A549 (cell line): ENCODE data around the gene SON. TPM values are rescaled to one million over a fixed set of nuclear protein-coding genes. Genes with fewer than 3 reads are reported as not detected.
A peak's percentile ranks its signal among the peaks of the same experiment; 100 is the strongest.

Experiments used
- ATAC-seq, 2 experiments: fragments of 200-7000 bp in 1 of 2; fragments of >200 bp in 1 of 2; cut with Nextera tagmentation in 1 of 2; cut with Tn5 transposase in 1 of 2; 3 replicates each; pipeline versions ENCODE4 v1.8.0 to v1.9.1; 2018 to 2020; ENCODE audit warnings: mild to moderate bottlenecking in 1 of 2, moderate library complexity in 1 of 2
- CTCF ChIA-PET: fragments of 300-600 bp; sonication (Branson Sonifier 250); formaldehyde crosslinking; extraction: SDS; loops from one replicate; lab custom pipeline; 2021; ENCODE audit warnings: antibody characterized with exemption, inconsistent platforms; lab: Yijun Ruan, JAX
- POLR2A ChIA-PET: fragments of 350-600 bp; formaldehyde crosslinking; extraction: SDS; loops from one replicate; lab custom pipeline; 2021; ENCODE audit warnings: antibody characterized with exemption, inconsistent platforms; lab: Yijun Ruan, JAX
- DNase-seq, 2 experiments: peaks; one replicate each; pipeline versions ENCODE4 v3.0.0 to v3.0.0-alpha.2; 2011 to 2016; ENCODE audit warnings: low read depth in 1 of 2, low spot score in 1 of 2
- FAIRE-seq: peaks from 2 replicates; lab custom pipeline; 2011; peaks lifted over from hg19 to GRCh38; lab: Jason Lieb, UNC
- H3K27ac ChIP-seq, 2 experiments: fragments of >200 bp; sonication (Bioruptor Twin); formaldehyde crosslinking; 3 replicates each; pipeline ENCODE4 v1.5.1; 2016 to 2017
- H3K4me1 ChIP-seq: fragments of >200 bp; sonication (Bioruptor Twin); formaldehyde crosslinking; 3 replicates; pipeline ENCODE4 v1.6.1; 2016
- H3K4me2 ChIP-seq: fragments of >200 bp; sonication (Bioruptor Twin); formaldehyde crosslinking; 3 replicates; pipeline ENCODE4 v1.6.1; 2016
- H3K4me3 ChIP-seq: fragments of >200 bp; sonication (Bioruptor Twin); formaldehyde crosslinking; 3 replicates; pipeline ENCODE4 v1.5.1; 2016
- H3K9me3 ChIP-seq: fragments of >200 bp; sonication (Bioruptor Twin); formaldehyde crosslinking; 3 replicates; pipeline ENCODE4 v1.6.1; 2016
- CBX2 ChIP-seq: fragments of 200-600 bp; sonication (generic); IDR thresholded peaks from 2 replicates; pipeline ENCODE4 v1.6.1; 2016; ENCODE audit warnings: low read depth, mild to moderate bottlenecking, borderline replicate concordance
- CHD4 ChIP-seq: fragments of 200-600 bp; sonication (generic); IDR thresholded peaks from 2 replicates; pipeline ENCODE4 v1.6.1; 2016; ENCODE audit warnings: antibody characterized with exemption, mild to moderate bottlenecking, borderline replicate concordance
- EP300 ChIP-seq, 2 experiments: fragments of >200 bp; sonication (Bioruptor Twin); formaldehyde crosslinking; IDR thresholded peaks; 2 replicates in 1 of 2; 3 replicates in 1 of 2; pipeline ENCODE4 v1.6.1; 2016 to 2017
- ESRRA ChIP-seq: fragments of 150-350 bp; IDR thresholded peaks from 2 replicates; pipeline ENCODE4 v1.6.1; 2014; ENCODE audit warnings: mild to moderate bottlenecking, low read length, borderline replicate concordance
- FOSL2 ChIP-seq, 2 experiments: fragments of 450-650 bp in 1 of 2; fragments of >200 bp in 1 of 2; sonication (Bioruptor Twin) in 1 of 2; formaldehyde crosslinking; IDR thresholded peaks; 2 replicates each; pipeline versions ENCODE4 v1.5.0 to v1.6.1; 2016 to 2020; ENCODE audit warnings: mild to moderate bottlenecking in 1 of 2, moderate library complexity in 1 of 2
- FOXS1 ChIP-seq: fragments of 250-450 bp; sonication (Bioruptor Pico); IDR thresholded peaks from 2 replicates; pipeline ENCODE4 v1.5.0; 2020; ENCODE audit warnings: mild to moderate bottlenecking, moderate library complexity
- GATA3 ChIP-seq: IDR thresholded peaks from 2 replicates; pipeline ENCODE4 v1.6.1; 2012; ENCODE audit warnings: borderline replicate concordance
- HEYL ChIP-seq: fragments of 250-450 bp; sonication (Bioruptor Pico); IDR thresholded peaks from 2 replicates; pipeline ENCODE4 v1.8.0; 2021; ENCODE audit warnings: mild to moderate bottlenecking, moderate library complexity
- HOXB5 ChIP-seq: fragments of 250-450 bp; sonication (Bioruptor Pico); IDR thresholded peaks from 2 replicates; pipeline ENCODE4 v1.5.0; 2020; ENCODE audit warnings: mild to moderate bottlenecking, moderate library complexity
- KDM5A ChIP-seq: fragments of 200-600 bp; sonication (generic); IDR thresholded peaks from 2 replicates; pipeline ENCODE4 v1.6.1; 2016; ENCODE audit warnings: antibody characterized with exemption, mild to moderate bottlenecking
- MAFK ChIP-seq: fragments of 450-650 bp; IDR thresholded peaks from 2 replicates; pipeline ENCODE4 v1.6.1; 2014; ENCODE audit not compliant: partially characterized antibody
- MAX ChIP-seq: IDR thresholded peaks from 2 replicates; pipeline ENCODE4 v1.6.1; 2012
- MAZ ChIP-seq: fragments of 150-350 bp; IDR thresholded peaks from 2 replicates; pipeline ENCODE4 v1.6.1; 2014; ENCODE audit warnings: antibody characterized with exemption, low read depth, low read length, borderline replicate concordance
- NFE2L2 ChIP-seq: fragments of 150-350 bp; conservative IDR thresholded peaks from 2 replicates; pipeline ENCODE4 v1.6.1; 2014; ENCODE audit warnings: low read length
- NPAS2 ChIP-seq: fragments of 250-450 bp; sonication (Bioruptor Pico); IDR thresholded peaks from 2 replicates; pipeline ENCODE4 v1.8.0; 2022; ENCODE audit warnings: mild to moderate bottlenecking, moderate library complexity, borderline replicate concordance
- NR3C1 ChIP-seq: fragments of >200 bp; sonication (Bioruptor Twin); formaldehyde crosslinking; IDR thresholded peaks from 3 replicates; pipeline ENCODE4 v1.6.1; 2017
- PBX3 ChIP-seq: IDR thresholded peaks from 2 replicates; pipeline ENCODE4 v1.6.1; 2012
- RNF2 ChIP-seq: fragments of 200-600 bp; sonication (generic); IDR thresholded peaks from 2 replicates; pipeline ENCODE4 v1.6.1; 2016; ENCODE audit warnings: low read depth, mild to moderate bottlenecking, antibody characterized with exemption, moderate library complexity, borderline replicate concordance
- SMC3 ChIP-seq: fragments of >200 bp; sonication (Bioruptor Twin); formaldehyde crosslinking; IDR thresholded peaks from 3 replicates; pipeline ENCODE4 v1.6.1; 2018; ENCODE audit warnings: inconsistent platforms
- SREBF2 ChIP-seq: fragments of 450-650 bp; IDR thresholded peaks from 2 replicates; pipeline ENCODE4 v1.6.1; 2014; ENCODE audit warnings: mild to moderate bottlenecking, moderate library complexity
- TFCP2L1 ChIP-seq: fragments of 250-450 bp; sonication (Bioruptor Pico); IDR thresholded peaks from 2 replicates; pipeline ENCODE4 v1.5.0; 2021; ENCODE audit warnings: mild to moderate bottlenecking
- TP53 ChIP-seq: fragments of 250-450 bp; sonication (Bioruptor Pico); IDR thresholded peaks from 2 replicates; pipeline ENCODE4 v1.5.0; 2021; ENCODE audit warnings: mild to moderate bottlenecking, moderate library complexity
- ZC3H11A ChIP-seq: fragments of 450-650 bp; IDR thresholded peaks from 2 replicates; pipeline ENCODE4 v1.6.1; 2014; ENCODE audit warnings: antibody characterized with exemption, mild to moderate bottlenecking
- ZFP36 ChIP-seq: fragments of 450-650 bp; IDR thresholded peaks from 2 replicates; pipeline ENCODE4 v1.6.1; 2014; ENCODE audit warnings: borderline replicate concordance; ENCODE audit not compliant: partially characterized antibody
- WGBS: methylation state at CpG from one replicate; pipeline ENCODE4 v1.1.6; 2017; ENCODE audit errors: missing lambda C conversion rate; 5-methylcytosine and 5-hydroxymethylcytosine counted together
- polyA plus RNA-seq, 4 experiments: library from polyadenylated mRNA; depleted of rRNA in 3 of 4; stranded (reverse); fragments of >200 nt; fragmentation: RNase III in 1 of 4; extraction: RNeasy Plus Mini Kit Qiagen cat#74134 plus additional on column Dnase treatment in 1 of 4; gene quantifications; 2 replicates in 3 of 4; 3 replicates in 1 of 4; pipeline ENCODE4 v1.2.3, GENCODE V29; 2011 to 2017
- TF ChIP-seq, protein P1 (sequence below): fragments of 250-450 bp; sonication (Bioruptor Pico); IDR thresholded peaks from 2 replicates; pipeline ENCODE4 v1.5.0; 2020; ENCODE audit warnings: low read depth, mild to moderate bottlenecking, moderate library complexity

Gene SON
- polyA plus RNA-seq, 2 of the 4 experiments (the other 2 are of a cell fraction), result 75.3 to 95.9 TPM

GRCh38 chr21:33578959-33579542 is 36.2 kb downstream of the SON start:
- ATAC-seq, result peak in 1 of 2 experiments; percentile 39; a peak in 1 of 6 replicates
- 93% methylated on average over 7 of the region's 7 CpGs for WGBS
- H3K4me1 ChIP-seq, result peaks cover 37% of the 10 kb centered on the region
- H3K4me2 ChIP-seq, result 0 out of 3 replicates have a peak overlapping the region, but pooled peaks have one; percentile 20
- peak overlapping the region; percentile 67; a peak in 5 of 6 replicates for H3K27ac ChIP-seq
- no peak overlapping the region for H3K4me3 ChIP-seq
- DNase-seq, result no peak
- ChIA-PET POLR2A (interaction anchor here (0.7 to 1.1 kb wide), 2 partner anchors 9 to 38 kb away, joined by 3 to 6 read pairs; partner anchors contain the start of gene DONSON), CTCF (no interaction called here)
- no peaks in the 10 kb centered on the region for H3K9me3 ChIP-seq
- FAIRE-seq, result no peak
- TF ChIP-seq CBX2, result no peak
- no peak for TF ChIP-seq PBX3
- peak; percentile 89 for TF ChIP-seq MAFK
- no peak for TF ChIP-seq MAX
- TF ChIP-seq KDM5A, result no peak
- no peak for TF ChIP-seq NR3C1
- no peak for TF ChIP-seq GATA3
- no peak for TF ChIP-seq ZC3H11A
- TF ChIP-seq TP53 (CRISPR knock-in tag), result no peak
- TF ChIP-seq FOXS1 (CRISPR knock-in tag), result no peak
- TF ChIP-seq SREBF2, result no peak
- TF ChIP-seq NFE2L2, result peak; percentile 81
- no peak for TF ChIP-seq RNF2
- no peak for TF ChIP-seq NPAS2
- TF ChIP-seq HOXB5 (CRISPR knock-in tag), result no peak

- no peak overlapping the region for H3K27ac ChIP-seq
- TF ChIP-seq EP300 (IDR thresholded peaks at IDR 0.05), result no peak
- no peak for TF ChIP-seq HEYL (CRISPR knock-in tag)
- TF ChIP-seq SMC3, result no peak
- no peak for TF ChIP-seq CHD4
- TF ChIP-seq MAZ, result no peak
- TF ChIP-seq ESRRA, result no peak
- no peak for TF ChIP-seq FOXS1 (CRISPR knock-in tag)
- TF ChIP-seq FOSL2 (IDR thresholded peaks at IDR 0.05), result no peak
- no peak for TF ChIP-seq FOSL2 (CRISPR knock-in tag; IDR thresholded peaks at IDR 0.05)
- TF ChIP-seq, protein P1, sequence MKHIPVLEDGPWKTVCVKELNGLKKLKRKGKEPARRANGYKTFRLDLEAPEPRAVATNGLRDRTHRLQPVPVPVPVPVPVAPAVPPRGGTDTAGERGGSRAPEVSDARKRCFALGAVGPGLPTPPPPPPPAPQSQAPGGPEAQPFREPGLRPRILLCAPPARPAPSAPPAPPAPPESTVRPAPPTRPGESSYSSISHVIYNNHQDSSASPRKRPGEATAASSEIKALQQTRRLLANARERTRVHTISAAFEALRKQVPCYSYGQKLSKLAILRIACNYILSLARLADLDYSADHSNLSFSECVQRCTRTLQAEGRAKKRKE, result no peak
- TF ChIP-seq TP53 (CRISPR knock-in tag), result no peak
- TF ChIP-seq ZFP36, result no peak
- no peak for TF ChIP-seq TFCP2L1 (CRISPR knock-in tag)
- H3K9me3 ChIP-seq, result no peaks in the 10 kb centered on the region
- DNase-seq (no peak), FAIRE-seq (no peak), ATAC-seq (no peak)
- H3K4me2 ChIP-seq, result no peak overlapping the region
- 84% methylated on average over 3 of the region's 3 CpGs for WGBS
- CTCF ChIA-PET, result interaction anchor here (1.2 kb wide), 1 partner anchor 21 kb away, joined by 6 read pairs; no protein-coding TSS in a partner anchor
- H3K4me1 ChIP-seq, result peaks cover 16% of the 10 kb centered on the region
- POLR2A ChIA-PET, result no interaction called here
- no peak overlapping the region for H3K4me3 ChIP-seq
Observed at GRCh38 chr21:33584455-33584854, 41.6 kb downstream of the SON start.
